Esophagus (tissue), 2 donors: ENCODE data around the gene ARHGAP31. TPM values are rescaled to one million over a fixed set of nuclear protein-coding genes. Genes with fewer than 3 reads are reported as not detected.
"Not testable (repeated sequence)": the region's sequence is repeated elsewhere in the genome, so short reads cannot be mapped to it uniquely, and the experiment has no call there.

Source experiments
- H3K27ac ChIP-seq, 2 donors: one replicate each; pipeline ENCODE4 v1.5.1; 2013; ENCODE audit warnings: low read depth in 2 of 2, mild to moderate bottlenecking in 2 of 2, inconsistent platforms in 1 of 2, low read length in 1 of 2, moderate library complexity in 1 of 2
- H3K27me3 ChIP-seq, 2 donors: one replicate each; pipeline ENCODE4 v1.6.1; 2013; ENCODE audit warnings: low read length in 2 of 2, control low read depth in 1 of 2, mild to moderate bottlenecking in 1 of 2; ENCODE audit not compliant: insufficient read depth in 2 of 2, control insufficient read depth in 1 of 2
- H3K36me3 ChIP-seq, 2 donors: one replicate each; pipeline ENCODE4 v1.6.1; 2013; ENCODE audit warnings: low read length in 1 of 2; ENCODE audit not compliant: control insufficient read depth in 2 of 2, insufficient read depth in 2 of 2
- H3K4me1 ChIP-seq, 2 donors: one replicate each; pipeline ENCODE4 v1.6.1; 2013; ENCODE audit warnings: low read length in 1 of 2; ENCODE audit not compliant: control insufficient read depth in 2 of 2, insufficient read depth in 2 of 2
- H3K4me3 ChIP-seq, 2 donors: one replicate each; pipeline ENCODE4 v1.5.1; 2013; ENCODE audit warnings: low read length in 2 of 2, mild to moderate bottlenecking in 2 of 2, low read depth in 1 of 2, moderate library complexity in 1 of 2
- H3K9me3 ChIP-seq, 2 donors: one replicate each; pipeline ENCODE4 v1.6.1; 2013; ENCODE audit warnings: mild to moderate bottlenecking in 2 of 2, low read depth in 1 of 2, low read length in 1 of 2, moderate library complexity in 1 of 2; ENCODE audit not compliant: control insufficient read depth in 2 of 2, insufficient read depth in 1 of 2
- WGBS, 2 donors: extraction: QIAGEN DNeasy Blood & Tissue Kit; methylation state at CpG; one replicate each; pipeline ENCODE4 v1.1.7; 2013; 5-methylcytosine and 5-hydroxymethylcytosine counted together
- polyA plus RNA-seq, 2 donors: library from polyadenylated mRNA; stranded (reverse); fragments of 200-250 nt; gene quantifications; one replicate each; pipeline ENCODE4 v1.2.3, GENCODE V29; 2013
- donor health status: healthy with polysubstance abuse.
- donor health status: Bipolar disorder and iron deficiency.

The ARHGAP31 gene
- polyA plus RNA-seq, 2 donors: 1.6 TPM

GRCh38 chr3:119316313-119316670, 22.1 kb downstream of the ARHGAP31 start:
- Histone ChIP-seq H3K36me3 (no peaks in the 10 kb centered on the region), H3K4me1 (peaks cover 0 to 2% of the 10 kb centered on the region in 2 donors), H3K4me3 (no peak overlapping the region), H3K27me3 (no peaks in the 10 kb centered on the region), H3K27ac (no peak overlapping the region), H3K9me3 (no peaks in the 10 kb centered on the region)

- 64 to 66% methylated on average over 3 of the region's 3 CpGs for WGBS, 2 donors
Measured at GRCh38 chr3:119318876-119319275, 24.7 kb downstream of the ARHGAP31 start.

GRCh38 chr3:119319311-119319710, 25.1 kb downstream of the ARHGAP31 start:
- Histone ChIP-seq H3K4me1 (peaks cover 0 to 3% of the 10 kb centered on the region in 2 donors), H3K36me3 (no peaks in the 10 kb centered on the region), H3K9me3 (no peaks in the 10 kb centered on the region), H3K4me3 (no peak overlapping the region), H3K27ac (no peak overlapping the region), H3K27me3 (no peaks in the 10 kb centered on the region)
- 90 to 92% methylated on average over 4 of the region's 4 CpGs for WGBS, 2 donors

More at GRCh38 chr3:119318876-119319275, 24.7 kb downstream of the ARHGAP31 start:
- no peaks in the 10 kb centered on the region for H3K9me3 ChIP-seq
- peaks cover 2 to 3% of the 10 kb centered on the region in 2 donors for H3K4me1 ChIP-seq
- H3K36me3 ChIP-seq: no peaks in the 10 kb centered on the region
- H3K4me3 ChIP-seq: no peak overlapping the region
- no peaks in the 10 kb centered on the region for H3K27me3 ChIP-seq
- no peak overlapping the region for H3K27ac ChIP-seq

GRCh38 chr3:119320785-119321184, 26.6 kb downstream of the ARHGAP31 start:
- 80 to 86% methylated on average over 5 of the region's 5 CpGs for whole genome bisulfite sequencing, 2 donors
- H3K4me3 ChIP-seq, H3K9me3 ChIP-seq, H3K36me3 ChIP-seq, H3K27me3 ChIP-seq, H3K27ac ChIP-seq, H3K4me1 ChIP-seq: not testable (repeated sequence)

- no peaks in the 10 kb centered on the region for H3K9me3 ChIP-seq
- peak overlapping the region; percentile 79 to 94 for H3K27ac ChIP-seq
- H3K27me3 ChIP-seq: no peaks in the 10 kb centered on the region
- H3K4me1 ChIP-seq: peaks cover 0 to 3% of the 10 kb centered on the region in 2 donors
- WGBS, 2 donors: 2% methylated on average over 23 to 26 of the region's 26 CpGs
- peak overlapping the region; percentile 47 to 56 for H3K4me3 ChIP-seq
- H3K36me3 ChIP-seq: no peaks in the 10 kb centered on the region
Measured at GRCh38 chr3:119322021-119322834, 28.0 kb downstream of the ARHGAP31 start.

GRCh38 chr3:119322835-119323722, 28.9 kb downstream of the ARHGAP31 start:
- Histone ChIP-seq H3K27ac (peak overlapping the region; percentile 79 to 94), H3K4me1 (peaks cover 0 to 3% of the 10 kb centered on the region in 2 donors), H3K27me3 (no peaks in the 10 kb centered on the region), H3K9me3 (no peaks in the 10 kb centered on the region), H3K36me3 (no peaks in the 10 kb centered on the region), H3K4me3 (peak overlapping the region; percentile 47 to 56)
- 2% methylated on average over 60 to 71 of the region's 71 CpGs for WGBS, 2 donors

GRCh38 chr3:119323723-119324085, 29.5 kb downstream of the ARHGAP31 start:
- no peaks in the 10 kb centered on the region for H3K36me3 ChIP-seq
- peak overlapping the region; percentile 79 to 94 for H3K27ac ChIP-seq
- 69 to 71% methylated on average over 8 of the region's 8 CpGs for WGBS, 2 donors
- no peaks in the 10 kb centered on the region for H3K27me3 ChIP-seq
- H3K9me3 ChIP-seq: no peaks in the 10 kb centered on the region
- H3K4me3 ChIP-seq: peak overlapping the region in 1 of 2 donors; percentile 47
- H3K4me1 ChIP-seq: peaks cover 0 to 3% of the 10 kb centered on the region in 2 donors

- Histone ChIP-seq H3K4me1 (peaks cover 0 to 3% of the 10 kb centered on the region in 2 donors), H3K9me3 (no peaks in the 10 kb centered on the region), H3K27me3 (no peaks in the 10 kb centered on the region), H3K36me3 (no peaks in the 10 kb centered on the region), H3K27ac (no peak overlapping the region), H3K4me3 (no peak overlapping the region)
- WGBS, 2 donors: 84 to 90% methylated on average over 2 of the region's 2 CpGs
Measured at GRCh38 chr3:119324899-119325298, 30.7 kb downstream of the ARHGAP31 start.

GRCh38 chr3:119326976-119327375, 32.8 kb downstream of the ARHGAP31 start:
- Histone ChIP-seq H3K27me3 (no peaks in the 10 kb centered on the region), H3K4me1 (peaks cover 0 to 4% of the 10 kb centered on the region in 2 donors), H3K4me3 (no peak overlapping the region), H3K36me3 (no peaks in the 10 kb centered on the region), H3K27ac (no peak overlapping the region), H3K9me3 (no peaks in the 10 kb centered on the region)
- 93 to 94% methylated on average over 13 of the region's 13 CpGs for WGBS, 2 donors
